Kidney tubule cell (primary cell): ENCODE data around the gene SLC1A2.
A peak's percentile ranks its signal among the peaks of the same experiment; 100 is the strongest.
"Not testable (repeated sequence)": the region's sequence is repeated elsewhere in the genome, so short reads cannot be mapped to it uniquely, and the experiment has no call there.

Experiments used
- DNase-seq: peaks from one replicate; pipeline ENCODE4 v3.0.0-alpha.2; 2018; ENCODE audit warnings: low spot score

SLC1A2 gene

GRCh38 chr11:35241531-35241930 is 177.8 kb downstream of the SLC1A2 start:
- no peak for DNase-seq

DNA sequence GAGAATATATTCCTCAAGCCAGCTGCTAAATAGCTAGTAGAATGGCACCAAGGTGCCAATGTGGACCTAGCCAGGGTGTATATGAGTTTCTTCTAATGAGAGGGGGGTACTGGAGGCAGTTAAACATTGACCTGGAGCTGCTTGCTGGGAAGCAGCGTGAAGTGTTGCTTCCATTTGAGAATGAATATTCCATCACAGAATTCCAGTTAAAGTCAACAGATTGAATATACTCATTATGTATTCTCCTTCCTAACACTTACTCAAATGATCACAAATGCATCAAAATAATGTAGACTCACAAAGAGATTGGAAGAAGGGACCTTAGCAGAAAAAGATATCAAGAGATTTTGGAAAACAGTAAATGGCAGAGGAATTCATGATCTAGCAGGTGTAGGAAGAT is 178.3 kb downstream of the SLC1A2 start:
- no peak for DNase-seq

DNA sequence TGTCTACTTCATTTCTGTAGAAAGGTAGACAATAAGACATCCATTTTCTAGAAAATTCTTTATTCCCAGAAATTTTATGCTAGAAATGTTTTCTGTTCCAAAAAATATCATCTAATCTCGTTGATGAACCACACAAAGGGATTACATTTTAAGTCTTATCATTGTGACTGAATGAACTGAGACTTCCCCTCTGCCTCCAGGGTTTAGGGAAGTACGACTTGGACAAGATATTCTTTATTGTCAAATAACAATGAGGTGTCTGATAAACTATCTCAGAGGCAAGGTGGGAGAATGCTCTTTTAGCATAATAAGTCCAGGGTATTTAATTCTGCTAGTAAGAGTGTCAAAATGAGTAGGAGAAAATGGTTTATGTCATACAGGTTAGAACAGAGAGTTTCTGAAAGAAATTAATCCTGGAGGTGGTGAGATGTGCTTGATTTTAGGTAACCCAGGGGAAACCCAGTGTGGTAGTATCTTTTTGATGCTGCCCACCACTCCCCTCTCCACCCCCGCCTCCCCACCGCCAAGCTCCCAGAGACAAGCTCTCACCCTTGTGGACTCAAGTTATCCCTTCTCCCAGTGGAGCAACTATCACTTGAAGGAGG is 179.8 kb downstream of the SLC1A2 start:
- DNase-seq = no peak

- no peak for DNase-seq
These were observed 180.5 kb downstream of the SLC1A2 start for GRCh38 chr11:35238882-35239281.

- peak; percentile 34 for DNase-seq
These were observed 181.3 kb downstream of the SLC1A2 start for GRCh38 chr11:35237860-35238715.

DNA sequence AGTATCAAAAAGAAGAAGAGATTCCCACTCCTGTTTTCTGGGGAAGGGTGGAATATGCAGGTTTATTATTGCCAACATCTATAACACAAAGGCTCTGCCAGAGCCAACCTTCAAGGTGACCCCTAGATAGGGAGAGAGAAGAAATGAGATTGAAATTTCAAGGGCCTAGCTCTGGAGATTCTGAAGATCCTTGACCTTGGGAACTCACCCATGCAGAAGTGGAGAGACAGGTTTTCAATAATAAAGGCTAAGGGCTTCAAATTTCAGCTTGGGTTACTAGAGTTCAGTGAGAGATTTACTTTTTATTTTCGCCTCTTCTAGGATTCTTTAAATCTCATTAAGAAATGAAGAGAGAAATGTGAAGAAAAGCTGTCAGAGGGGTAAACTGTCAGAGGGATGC is 182.0 kb downstream of the SLC1A2 start:
- DNase-seq = no peak

GRCh38 chr11:35236667-35237003 is 182.7 kb downstream of the SLC1A2 start:
- peak; percentile 92 for DNase-seq

GRCh38 chr11:35235936-35236666 is 183.3 kb downstream of the SLC1A2 start:
- DNase-seq = peak; percentile 94

DNA sequence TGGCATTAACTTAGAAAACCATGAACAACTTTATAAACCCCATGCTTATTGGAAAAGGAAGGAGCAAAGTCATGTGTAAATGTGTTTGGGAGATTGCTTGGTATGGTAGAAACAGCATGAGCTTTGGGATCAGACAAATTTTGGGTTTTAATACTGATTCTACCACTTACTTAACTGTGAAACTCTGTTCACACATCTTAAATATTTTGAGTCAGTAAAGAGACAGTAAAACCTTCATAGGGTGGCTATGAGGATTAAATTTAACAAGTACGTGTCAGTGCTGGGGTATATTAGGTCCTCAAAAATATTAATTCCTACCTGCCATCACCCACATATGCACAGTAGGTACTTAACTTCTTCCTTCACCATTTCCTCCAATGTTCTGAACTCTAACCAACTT is 183.9 kb downstream of the SLC1A2 start:
- no peak for DNase-seq

DNA sequence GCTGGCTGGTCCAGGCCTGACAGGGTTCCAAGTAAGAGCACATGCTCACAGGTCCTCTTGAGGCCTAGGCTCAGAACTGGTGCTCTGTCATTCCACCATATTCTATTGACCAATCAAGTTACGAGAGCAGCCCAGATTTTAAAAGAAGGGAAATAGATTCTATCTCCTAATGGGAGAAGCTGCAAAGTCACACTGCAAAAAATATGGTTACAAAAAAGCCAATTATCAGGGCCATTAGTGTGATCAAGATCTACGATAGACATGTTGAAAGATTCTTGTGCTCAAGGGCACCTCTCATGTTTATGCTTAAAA is 184.2 kb downstream of the SLC1A2 start:
- no peak for DNase-seq

- DNase-seq = peak; percentile 73
These were observed 184.8 kb downstream of the SLC1A2 start for GRCh38 chr11:35234460-35235156.

DNA sequence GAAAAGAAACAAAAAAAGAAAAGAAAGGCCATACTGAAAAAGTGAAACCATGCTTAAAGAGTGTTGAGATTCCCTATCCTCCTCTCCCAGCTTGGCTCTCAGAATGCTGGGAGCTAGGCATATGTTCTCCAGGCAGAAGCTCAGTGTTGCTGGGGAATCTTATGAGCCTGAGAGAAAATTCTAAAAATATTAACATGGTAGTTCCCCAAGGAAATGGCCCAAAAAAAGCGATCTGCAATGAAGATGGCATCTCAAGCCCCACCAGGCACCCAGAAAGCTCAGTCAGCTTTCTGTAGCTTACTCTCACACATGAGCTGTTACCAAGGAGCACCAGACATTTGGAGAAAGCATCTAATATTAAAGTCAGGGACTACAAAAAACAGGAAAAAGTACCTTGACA is 185.8 kb downstream of the SLC1A2 start:
- DNase-seq = no peak

- no peak for DNase-seq
These were observed 186.4 kb downstream of the SLC1A2 start for GRCh38 chr11:35232891-35233330.

GRCh38 chr11:35231076-35231860 is 188.1 kb downstream of the SLC1A2 start:
- DNase-seq = no peak

DNA sequence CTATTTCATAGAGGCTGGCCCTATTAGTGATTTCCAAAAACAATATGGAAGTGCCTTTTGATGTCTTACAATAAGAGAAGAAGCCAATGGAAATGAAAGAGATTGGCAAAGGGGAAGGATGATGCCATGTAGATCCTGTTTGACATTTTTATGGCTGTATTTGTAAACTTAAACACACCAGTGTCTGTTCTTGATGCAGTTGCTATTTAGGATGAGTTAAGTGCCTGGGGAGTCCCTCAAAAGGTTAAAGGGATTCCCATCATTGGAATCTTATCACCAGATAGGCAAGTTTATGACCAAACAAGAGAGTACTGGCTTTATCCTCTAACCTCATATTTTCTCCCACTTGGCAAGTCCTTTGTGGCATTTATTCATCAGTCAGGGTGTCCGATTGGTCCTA is 189.0 kb downstream of the SLC1A2 start:
- DNase-seq = no peak

- no peak for DNase-seq
These were observed 191.0 kb downstream of the SLC1A2 start for GRCh38 chr11:35228328-35228725.

GRCh38 chr11:35227576-35228327 is 191.6 kb downstream of the SLC1A2 start:
- no peak for DNase-seq

GRCh38 chr11:35226756-35227155 is 192.6 kb downstream of the SLC1A2 start:
- DNase-seq = not testable (repeated sequence)

DNA sequence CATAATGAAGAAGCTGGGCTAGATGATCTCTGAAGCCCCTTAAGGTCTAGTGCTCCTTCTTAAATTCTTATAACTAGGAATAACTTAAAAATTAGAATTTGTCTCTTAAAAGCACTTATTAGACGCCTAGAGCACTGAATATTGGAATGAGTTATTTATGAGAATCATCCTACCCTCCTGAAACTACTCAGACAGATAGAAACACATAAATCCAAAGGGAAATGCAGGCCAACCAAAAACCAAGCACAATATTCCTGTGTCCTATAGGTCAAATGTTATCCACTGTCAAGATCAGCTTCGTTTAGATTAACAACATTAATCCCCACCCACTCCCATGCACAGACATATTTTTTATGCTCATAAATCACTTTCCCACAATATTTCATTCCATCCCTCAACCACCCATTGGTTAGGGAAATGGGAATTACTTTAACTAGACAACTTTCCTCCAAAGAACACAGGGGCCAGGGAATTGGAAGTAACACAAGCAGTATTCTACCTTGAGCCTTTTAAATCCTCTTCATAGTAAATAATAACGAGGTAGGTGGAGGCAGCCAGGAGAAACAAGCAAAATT is 193.3 kb downstream of the SLC1A2 start:
- no peak for DNase-seq

DNA sequence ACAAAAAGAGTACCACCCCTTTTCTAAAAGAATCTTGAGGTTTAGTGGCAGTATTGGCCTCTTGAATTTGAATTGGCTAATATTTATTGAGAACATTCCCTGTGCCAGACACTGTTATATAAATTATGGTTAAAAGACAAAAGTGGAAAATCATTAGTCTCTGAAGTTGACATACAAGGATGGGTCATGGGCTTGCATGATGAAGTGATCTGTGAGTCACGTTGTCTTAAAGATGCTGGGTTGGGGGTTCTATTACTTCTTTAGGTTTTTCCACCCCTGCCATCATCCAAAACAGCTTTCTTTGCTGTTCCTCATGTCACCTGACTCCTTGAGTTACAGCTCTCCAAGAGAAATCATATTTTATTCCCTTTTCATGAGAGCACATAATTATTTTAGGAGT is 195.4 kb downstream of the SLC1A2 start:
- DNase-seq = no peak

DNA sequence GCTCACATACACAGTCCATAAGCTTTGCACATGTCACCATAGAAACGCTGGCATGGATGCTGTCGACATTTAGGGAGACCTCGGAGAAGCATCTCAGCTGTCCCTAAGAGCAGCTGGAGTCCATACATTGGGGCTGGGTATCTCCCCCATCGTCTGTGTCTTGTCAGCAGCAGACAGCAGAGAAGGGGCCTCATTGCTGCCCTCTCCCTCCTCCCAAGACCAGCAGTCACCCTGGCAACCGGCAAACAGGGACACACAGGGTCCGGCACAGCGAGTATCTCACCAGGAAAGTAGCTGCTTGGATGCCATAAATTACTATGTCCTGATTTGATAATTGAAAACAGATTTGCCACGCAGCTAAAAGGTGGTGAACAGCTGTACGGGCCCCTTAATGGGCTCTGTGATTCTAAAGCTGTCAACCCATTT is 196.0 kb downstream of the SLC1A2 start:
- no peak for DNase-seq
